A673 (cell line): ENCODE data around the gene RPL32. TPM values are rescaled to one million over a fixed set of nuclear protein-coding genes. Genes with fewer than 3 reads are reported as not detected.
A peak's percentile ranks its signal among the peaks of the same experiment; 100 is the strongest.

Experiments used
- BruUV-seq: library from RNA; stranded (reverse); fragments of 400-500 nt; replicated peaks from 2 replicates; lab custom pipeline; 2021; lab: Mats Ljungman, UMichigan
- CTCF ChIA-PET: fragments of 300-600 bp; sonication (Branson Sonifier 250); formaldehyde crosslinking; loops from one replicate; lab custom pipeline; 2022; ENCODE audit warnings: antibody characterized with exemption; lab: Charles Lee
- POLR2A ChIA-PET: fragments of 300-600 bp; sonication (Branson Sonifier 250); formaldehyde crosslinking; loops from one replicate; lab custom pipeline; 2022; ENCODE audit warnings: antibody characterized with exemption; ENCODE audit not compliant: low non-redundant PET; lab: Charles Lee
- DNase-seq: peaks from one replicate; pipeline ENCODE4 v3.0.0-alpha.2; 2015; ENCODE audit warnings: low spot score
- H3K27ac ChIP-seq: fragments of 200-600 bp; sonication (generic); 2 replicates; pipeline ENCODE4 v1.5.1; 2016; ENCODE audit warnings: mixed run types, low read depth, mild to moderate bottlenecking, mixed read lengths, antibody characterized with exemption, low read length; ENCODE audit not compliant: poor library complexity, severe bottlenecking
- H3K27me3 ChIP-seq: fragments of 200-600 bp; sonication (generic); replicated peaks from 2 replicates; pipeline ENCODE4 v1.6.1; 2017; ENCODE audit warnings: mixed run types, low read depth, mild to moderate bottlenecking, mixed read lengths, antibody characterized with exemption, low read length; ENCODE audit not compliant: insufficient read depth, poor library complexity
- H3K36me3 ChIP-seq: fragments of 200-600 bp; sonication (generic); 2 replicates; pipeline ENCODE4 v1.6.1; 2016; ENCODE audit warnings: mixed run types, mild to moderate bottlenecking, mixed read lengths, antibody characterized with exemption, low read length; ENCODE audit not compliant: insufficient read depth, poor library complexity, severe bottlenecking
- H3K4me1 ChIP-seq: fragments of 200-600 bp; sonication (generic); 2 replicates; pipeline ENCODE4 v1.6.1; 2017; ENCODE audit warnings: mixed run types, mild to moderate bottlenecking, mixed read lengths, antibody characterized with exemption, low read length; ENCODE audit not compliant: insufficient read depth, poor library complexity, severe bottlenecking
- H3K4me3 ChIP-seq: fragments of 200-600 bp; sonication (generic); 2 replicates; pipeline ENCODE4 v1.5.1; 2016; ENCODE audit warnings: low read depth, mixed run types, mild to moderate bottlenecking, mixed read lengths, low read length; ENCODE audit not compliant: poor library complexity, severe bottlenecking
- H3K9me3 ChIP-seq: fragments of 200-600 bp; sonication (generic); 2 replicates; pipeline ENCODE4 v1.6.1; 2016; ENCODE audit warnings: mixed run types, low read depth, mild to moderate bottlenecking, mixed read lengths, antibody characterized with exemption, low read length; ENCODE audit not compliant: poor library complexity, severe bottlenecking
- CTCF ChIP-seq: fragments of 300-800, 200-600 bp; sonication (generic); conservative IDR thresholded peaks from 2 replicates; pipeline ENCODE4 v1.5.1; 2017; ENCODE audit warnings: low read depth, mild to moderate bottlenecking, antibody characterized with exemption, low read length, moderate library complexity, mixed read lengths
- EZH2 ChIP-seq: fragments of 200-600 bp; sonication (generic); IDR thresholded peaks from 2 replicates; pipeline ENCODE4 v1.6.1; 2017; ENCODE audit warnings: borderline replicate concordance, low read depth, mild to moderate bottlenecking, mixed read lengths, antibody characterized with exemption, low read length; ENCODE audit not compliant: poor library complexity, severe bottlenecking
- intact Hi-C: fragments of 100-400 bp; cut with micrococcal nuclease; formaldehyde crosslinking; loops from one replicate; pipeline ENCODE4 v1.10.0; 2022; ENCODE audit not compliant: unreplicated experiment
- total RNA-seq: library from RNA; stranded (reverse); gene quantifications from 2 replicates; pipeline ENCODE4 v1.2.3, GENCODE V29; 2021

The RPL32 gene
- total RNA-seq, 1 experiment from 2014 or later: 1,684 TPM

GRCh38 chr3:12822725-12823373, 18.5 kb downstream of the RPL32 start:
- H3K4me3 ChIP-seq: no peak overlapping the region
- no peaks in the 10 kb centered on the region for H3K4me1 ChIP-seq
- peak; percentile 42; the same call in 1 of the 2 replicates for TF ChIP-seq CTCF
- TF ChIP-seq EZH2: no peak
- H3K27ac ChIP-seq: no peak overlapping the region
- no peaks in the 10 kb centered on the region for H3K27me3 ChIP-seq
- no peaks in the 10 kb centered on the region for H3K9me3 ChIP-seq
- no peaks in the 10 kb centered on the region for H3K36me3 ChIP-seq
- ChIA-PET POLR2A (no interaction called here), CTCF (interaction anchor here (0.5 kb wide), 1 partner anchor 25 kb away, joined by 5 read pairs; no protein-coding TSS in a partner anchor)
- BruUV-seq: no TSS peak
- intact Hi-C loops: no loop called here
- no peak for DNase-seq

GRCh38 chr3:12818773-12819172, 22.6 kb downstream of the RPL32 start:
- Histone ChIP-seq H3K9me3 (no peaks in the 10 kb centered on the region), H3K4me3 (no peak overlapping the region), H3K27ac (no peak overlapping the region), H3K27me3 (no peaks in the 10 kb centered on the region), H3K36me3 (no peaks in the 10 kb centered on the region), H3K4me1 (no peaks in the 10 kb centered on the region)
- TF ChIP-seq EZH2 (no peak), CTCF (no peak)
- BruUV-seq: no TSS peak
- intact Hi-C loops: no loop called here
- CTCF ChIA-PET: no interaction called here
- no peak for DNase-seq
- POLR2A ChIA-PET: no interaction called here

GRCh38 chr3:12818273-12818672, 23.1 kb downstream of the RPL32 start:
- Histone ChIP-seq H3K4me1 (no peaks in the 10 kb centered on the region), H3K4me3 (no peak overlapping the region), H3K36me3 (no peaks in the 10 kb centered on the region), H3K27ac (no peak overlapping the region), H3K9me3 (no peaks in the 10 kb centered on the region), H3K27me3 (no peaks in the 10 kb centered on the region)
- intact Hi-C loops: no loop called here
- no peak for TF ChIP-seq EZH2
- TF ChIP-seq CTCF: no peak
- DNase-seq: no peak
- CTCF ChIA-PET: no interaction called here
- POLR2A ChIA-PET: no interaction called here
- BruUV-seq: no TSS peak
